T-helper 1 cell (primary cell): ENCODE results near the gene GPR137C.

Source experiments
- DNase-seq, 5 donors: peaks; one replicate each; pipeline ENCODE4 v3.0.0-alpha.2; 2012 to 2020

The GPR137C gene

GRCh38 chr14:52686176-52686575 is 133.5 kb downstream of the GPR137C start:
- no peak for DNase-seq
